ENCODE measurements around the gene ULBP3. TPM values are rescaled to one million over a fixed set of nuclear protein-coding genes. Genes with fewer than 3 reads are reported as not detected.

The ULBP3 gene
- 6.9 and 7.1 TPM in 2 replicates for total RNA-seq

DNA sequence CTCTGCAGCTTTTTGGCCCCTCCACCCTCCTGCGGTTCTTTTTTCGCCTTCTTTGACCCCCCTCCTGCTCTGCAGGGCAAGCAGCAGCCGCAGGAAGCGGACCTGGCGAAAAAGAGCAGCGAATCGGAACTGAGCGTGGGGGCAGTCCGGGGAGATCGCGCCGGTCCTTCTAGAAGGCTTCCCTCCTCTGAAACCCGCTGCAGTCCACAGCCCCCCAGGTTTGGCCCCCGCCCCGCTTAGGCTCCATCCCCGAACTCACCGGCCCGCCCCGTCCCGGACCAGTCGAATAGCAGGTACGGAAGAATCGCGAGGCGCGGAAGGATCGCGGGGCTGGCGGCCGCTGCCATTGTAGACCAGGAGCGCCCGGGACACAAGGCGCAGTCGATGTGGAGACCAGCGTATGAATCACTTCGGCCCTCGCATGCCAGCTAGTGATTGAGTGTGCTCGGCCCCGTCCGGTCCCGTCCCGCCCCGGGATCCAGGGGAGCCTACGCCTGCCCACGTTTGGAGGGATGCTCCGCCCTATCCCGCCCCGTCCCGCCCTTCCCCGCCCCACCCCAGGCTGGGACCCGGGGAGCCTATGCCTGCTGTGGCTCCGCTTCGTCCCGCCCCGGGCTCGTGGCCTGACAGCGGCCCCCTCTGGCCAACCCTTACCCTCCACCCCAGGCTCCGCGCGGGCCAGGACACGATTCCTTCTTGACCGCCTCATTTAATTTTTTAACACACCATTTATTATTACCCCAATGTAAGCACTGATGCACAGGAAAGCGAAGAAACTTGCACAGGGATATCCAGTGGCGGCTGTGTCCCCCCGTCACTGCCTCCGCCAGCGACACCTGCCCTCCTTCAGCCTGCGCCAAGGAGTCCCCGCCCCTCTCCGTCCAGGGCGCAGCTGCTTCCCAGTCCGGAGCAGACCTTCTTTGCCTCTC is at the start of gene ULBP3:
Gene ULBP3, minus strand, starts transcription at position 402 of the 929 bp plus-strand sequence. Its CDS starts 55 bp downstream, at position 347.

DNA sequence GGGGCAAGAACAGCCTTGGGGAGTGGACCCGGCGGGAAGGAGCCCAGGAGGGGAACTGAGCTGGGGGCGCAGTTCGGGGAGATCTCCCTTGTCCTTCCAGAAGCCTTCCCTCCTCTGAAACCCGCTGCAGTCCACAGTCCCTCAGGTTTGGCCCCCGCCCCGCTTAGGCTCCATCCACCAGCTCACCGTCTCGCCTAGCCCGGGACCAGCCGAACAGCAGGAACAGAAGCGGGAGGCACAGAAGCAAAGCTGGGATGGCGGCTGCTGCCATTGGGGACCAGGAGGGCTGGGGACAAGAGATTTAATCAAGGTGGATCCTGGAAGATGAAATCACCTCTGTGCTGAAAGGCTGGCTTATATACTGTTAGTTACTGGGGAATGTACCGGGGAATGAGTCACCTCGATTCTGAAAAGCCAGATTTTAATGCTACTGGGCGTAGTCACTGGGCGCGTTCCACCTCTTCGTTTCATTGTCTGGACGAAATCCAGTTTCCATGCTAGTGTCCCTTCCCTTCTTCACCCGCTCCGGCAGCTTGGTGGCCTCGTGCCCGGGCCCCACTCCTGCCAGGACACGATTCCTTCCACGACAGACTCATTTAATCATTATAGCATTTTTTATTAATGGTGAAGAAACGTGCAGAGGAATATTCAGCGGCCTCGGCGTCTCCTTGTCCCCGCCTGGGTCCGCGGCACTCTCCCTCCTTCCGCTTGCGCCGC is 43.6 kb downstream of the ULBP3 start, which contains the start of gene RAET1L:
Gene RAET1L, minus strand, starts transcription at position 332 of the 717 bp plus-strand sequence. Its CDS starts 61 bp downstream, at position 271.

Other genes with a start within 250 kb of the ULBP3 start
- 37.9 and 42.0 TPM in 2 replicates for gene LRP11, start 204.8 kb downstream of the ULBP3 start, total RNA-seq
- 0.23 TPM in 1 of 2 replicates, not detected in the other for gene RAET1E, start 171.0 kb downstream of the ULBP3 start, total RNA-seq
- 0.82 TPM in 1 of 2 replicates, not detected in the other for gene RAET1G, start 146.0 kb downstream of the ULBP3 start, total RNA-seq
- 0.94 and 4.8 TPM in 2 replicates for gene ULBP2, start 127.1 kb downstream of the ULBP3 start, total RNA-seq
- 2.0 and 2.1 TPM in 2 replicates for gene ULBP1, start 105.2 kb downstream of the ULBP3 start, total RNA-seq
- not detected in 2 replicates for gene RAET1L, start 43.6 kb downstream of the ULBP3 start, total RNA-seq
- not detected in 2 replicates for gene PPP1R14C, start 73.9 kb upstream of the ULBP3 start, total RNA-seq

All from pericardium fibroblast (primary cell).